ENCODE results near the gene TRIM9.

The TRIM9 gene

DNA sequence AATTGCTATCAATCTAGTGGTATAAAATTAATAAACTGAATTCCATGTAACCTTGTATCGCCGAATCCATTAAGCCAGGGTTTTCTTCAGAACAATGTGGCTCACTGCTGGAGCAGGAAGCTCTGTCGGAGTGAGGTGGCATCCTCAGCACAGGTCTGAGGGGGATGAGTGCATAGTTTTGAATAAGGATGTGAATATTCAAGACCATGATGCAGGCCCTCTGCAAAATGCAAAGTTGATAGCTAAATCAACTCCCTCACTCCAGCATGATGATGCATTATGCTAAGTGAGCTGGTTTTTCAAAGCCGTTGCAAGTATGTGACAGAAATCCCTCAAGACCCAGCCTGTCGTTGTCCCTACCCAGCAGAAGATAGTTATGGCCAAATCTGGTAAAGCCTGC, 53.0 kb downstream of the TRIM9 start:
- DNase-seq: no peak

DNA sequence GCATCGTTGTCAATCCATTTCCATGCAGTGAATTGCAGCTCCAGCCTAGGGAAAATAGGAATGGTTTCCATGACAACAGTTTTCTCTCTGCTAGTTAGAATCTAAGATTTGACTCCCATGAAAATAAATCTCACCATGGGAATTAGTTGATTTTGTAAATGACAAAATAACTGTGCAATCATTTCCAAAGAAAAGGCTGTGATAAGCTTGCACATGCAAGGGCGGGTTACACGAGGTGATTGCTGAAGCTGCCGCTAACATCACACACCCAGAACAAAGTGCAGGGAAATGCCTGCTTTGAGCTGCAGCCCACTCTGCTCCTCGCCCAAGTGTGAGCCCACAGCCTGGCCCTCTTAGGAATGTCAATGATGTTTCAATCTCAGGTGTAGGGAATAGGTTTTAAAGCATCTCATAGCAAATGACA, 53.8 kb downstream of the TRIM9 start:
- DNase-seq: no peak

DNA sequence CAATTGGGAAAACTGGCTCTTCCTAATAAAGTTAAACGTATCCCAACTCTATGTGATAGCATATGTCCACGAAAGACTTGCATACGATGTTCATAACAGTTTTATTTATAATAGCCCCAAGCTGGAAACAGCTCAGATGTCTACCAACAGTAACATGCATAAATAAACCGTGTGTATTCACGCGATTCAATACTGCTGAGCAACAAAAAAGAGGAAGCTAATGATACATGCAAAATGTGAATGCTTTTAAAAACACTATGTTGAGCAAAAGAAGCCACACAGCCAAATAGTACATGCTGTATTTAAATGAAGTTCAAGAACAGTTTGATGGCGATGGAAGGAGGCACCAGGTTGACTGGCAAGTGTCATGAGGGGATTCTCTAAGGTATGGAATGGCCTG, 55.7 kb downstream of the TRIM9 start:
- DNase-seq: no peak

DNA sequence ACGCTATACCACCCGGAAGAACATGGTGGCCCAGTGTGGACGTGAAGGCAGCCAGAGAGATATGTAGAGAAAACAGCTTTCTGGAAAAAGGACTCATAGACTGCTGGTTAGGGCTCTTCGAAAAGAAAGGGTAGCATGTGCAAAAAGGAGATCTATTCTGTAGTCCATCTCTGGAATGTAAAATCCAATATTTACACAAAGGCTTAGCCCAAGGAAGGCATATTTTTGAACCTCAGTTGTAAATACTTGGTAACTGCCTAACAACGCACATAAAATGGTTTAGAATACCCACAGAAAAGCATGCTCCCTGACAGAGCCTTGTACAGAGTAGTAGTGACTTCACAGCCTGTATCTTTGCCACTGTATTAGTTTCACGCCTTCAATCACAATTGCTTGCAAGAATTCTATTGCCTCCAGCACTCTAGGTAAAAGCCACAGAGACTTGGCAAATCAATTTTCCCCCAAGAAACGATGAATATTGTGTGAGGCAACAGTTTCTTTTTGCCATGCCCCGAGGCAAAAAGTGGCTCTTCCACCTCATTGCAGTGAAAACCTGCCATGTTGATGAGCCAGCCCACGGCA, 59.2 kb downstream of the TRIM9 start:
- no peak for DNase-seq

DNA sequence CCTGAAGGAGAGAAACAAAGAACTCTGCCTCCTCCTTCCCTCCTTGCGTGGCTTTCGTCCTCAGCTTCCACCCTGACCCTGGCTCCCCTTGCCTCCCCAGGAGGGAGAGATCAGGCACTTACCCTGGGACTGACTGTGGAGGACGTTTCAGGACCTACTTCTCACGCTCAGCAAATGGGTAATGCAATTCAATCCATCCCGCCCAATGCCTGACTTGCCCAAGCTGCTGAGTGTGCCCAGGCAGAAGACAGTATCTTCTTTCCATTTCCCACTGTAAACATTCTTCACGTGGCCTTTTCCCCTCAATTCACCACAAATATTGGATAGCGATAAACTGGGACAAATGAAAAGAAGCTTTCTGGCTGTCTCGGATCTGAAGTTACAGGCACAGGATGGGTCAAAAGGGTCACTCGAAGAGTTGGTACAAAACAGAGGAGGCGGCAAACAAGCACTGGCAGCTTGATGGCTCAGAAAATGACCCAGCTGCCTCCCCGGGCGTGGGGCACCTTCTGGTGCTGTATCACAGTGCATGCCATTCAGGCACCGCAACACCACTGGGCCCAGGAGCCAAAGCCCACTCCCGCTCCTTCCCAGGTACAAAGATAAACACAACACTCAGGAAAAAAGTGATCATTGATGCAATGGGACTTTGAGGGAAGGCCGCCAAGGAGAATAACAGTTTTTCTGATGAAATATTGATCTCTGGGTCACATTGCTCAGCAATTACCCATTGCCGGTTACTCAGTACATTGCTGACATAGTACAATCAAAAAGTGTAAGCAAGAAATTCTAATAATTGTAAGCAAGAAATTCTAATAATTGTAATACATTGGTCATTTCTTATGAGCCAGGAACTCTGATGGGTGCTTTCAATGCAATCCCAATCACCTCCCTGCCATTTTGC, 65.8 kb downstream of the TRIM9 start:
- DNase-seq: no peak

DNA sequence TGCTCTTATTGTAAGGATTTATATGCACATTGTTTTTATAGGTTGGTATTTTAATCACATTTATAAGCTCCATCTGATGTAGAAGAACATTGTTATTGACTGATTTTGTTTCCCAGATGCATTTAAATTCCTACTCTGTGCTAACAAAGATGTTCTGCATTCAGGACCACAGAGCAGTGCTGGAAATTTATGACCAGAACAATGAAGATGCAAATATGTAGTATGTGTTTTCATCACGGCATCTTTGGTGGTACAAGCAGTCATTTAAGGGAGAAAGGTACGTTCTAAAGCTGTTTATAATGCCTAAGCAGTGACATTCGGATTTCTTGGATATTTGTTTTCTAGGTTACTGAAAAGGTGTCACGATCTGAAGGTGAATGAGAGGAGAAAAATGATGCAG, 66.5 kb downstream of the TRIM9 start:
- no peak for DNase-seq

DNA sequence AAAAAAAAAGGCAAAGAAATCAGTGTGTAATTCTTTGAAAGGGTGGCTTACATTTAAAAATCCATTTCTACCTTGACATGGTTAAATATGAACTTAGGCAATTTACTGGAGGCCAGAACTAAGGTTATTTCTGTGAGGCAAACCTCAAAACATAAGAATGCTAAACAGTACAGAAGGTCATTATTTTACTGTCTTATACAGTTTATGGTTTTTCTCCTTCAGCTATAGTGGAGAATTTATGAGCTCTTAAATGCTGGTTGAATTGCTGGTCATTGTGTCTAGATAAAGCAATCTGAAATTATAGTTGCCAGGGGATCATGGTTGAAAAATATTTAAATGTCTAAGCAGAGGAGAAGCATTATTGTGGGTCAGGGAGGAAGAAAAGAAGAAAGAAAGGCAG, 70.5 kb downstream of the TRIM9 start:
- no peak for DNase-seq

DNA sequence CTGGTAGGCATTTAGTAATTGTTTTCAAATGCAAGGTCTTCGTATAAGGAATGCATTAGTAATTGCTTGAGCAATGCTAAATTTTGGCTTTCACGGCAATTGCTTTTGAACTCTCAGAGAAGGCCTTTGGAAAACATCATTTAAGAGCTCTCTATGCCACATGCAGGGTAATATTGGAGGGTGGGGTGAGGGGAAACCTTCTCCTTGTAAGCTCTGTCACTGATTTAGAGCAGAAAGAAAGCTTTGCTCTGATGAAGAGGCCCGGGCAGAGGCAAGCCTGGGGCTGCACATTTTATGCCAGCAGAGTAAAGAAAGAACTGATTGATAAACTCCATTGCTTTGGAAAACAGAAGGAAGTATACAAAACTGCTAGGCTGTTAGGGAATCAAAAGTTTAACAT, 70.9 kb downstream of the TRIM9 start:
- no peak for DNase-seq

DNA sequence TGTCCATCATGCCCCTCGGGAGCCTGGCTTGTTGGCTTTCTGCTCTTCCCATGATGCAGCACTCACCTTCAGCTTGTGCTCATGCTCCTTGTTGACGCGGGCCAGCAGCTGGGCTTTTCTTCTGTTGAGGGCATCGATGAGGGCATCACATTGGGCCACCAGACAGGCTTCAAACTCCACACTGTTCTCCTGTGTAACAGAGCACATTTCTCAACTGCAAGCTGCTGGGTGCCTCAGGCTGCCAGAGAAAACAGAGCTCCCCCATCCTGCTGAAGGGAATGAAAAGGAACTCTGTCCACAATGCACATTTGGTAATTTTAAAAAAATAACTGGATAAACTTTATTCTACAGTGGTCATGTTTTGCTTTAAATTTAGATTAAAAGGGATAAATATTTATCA, 72.1 kb downstream of the TRIM9 start:
- no peak for DNase-seq

DNA sequence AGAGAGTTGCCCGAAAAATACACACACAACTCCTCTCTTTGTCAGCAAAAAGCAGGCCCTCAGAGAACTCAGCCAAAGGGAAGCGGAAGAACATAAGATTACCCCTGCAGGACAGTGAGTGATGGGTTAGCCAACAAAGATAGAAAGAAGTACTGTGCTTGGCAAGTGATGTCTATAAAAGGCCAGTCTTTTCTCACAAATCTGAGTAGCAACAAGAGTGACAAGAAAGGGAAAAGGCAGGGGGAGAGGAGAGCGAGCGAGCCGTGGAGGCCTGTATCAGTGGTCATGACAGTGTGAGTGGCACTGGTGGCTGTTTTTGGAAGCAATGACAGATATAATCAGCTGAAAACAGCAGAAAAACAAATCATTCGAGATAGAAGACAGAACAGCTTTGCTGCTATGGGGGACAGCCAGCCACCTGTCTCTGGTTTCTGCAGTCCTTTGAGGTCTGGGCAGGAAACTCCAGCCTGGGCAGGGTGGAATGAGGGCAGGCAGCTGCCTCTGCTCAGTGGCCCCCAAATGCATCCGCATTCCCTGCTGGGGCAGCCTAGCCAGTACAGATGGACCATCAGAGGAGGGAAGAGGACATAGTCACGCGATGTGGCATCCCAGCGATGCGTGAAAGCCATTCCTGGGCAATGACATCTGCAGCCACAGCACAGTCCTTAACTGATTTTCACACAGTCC, 74.7 kb downstream of the TRIM9 start:
- no peak for DNase-seq

DNA sequence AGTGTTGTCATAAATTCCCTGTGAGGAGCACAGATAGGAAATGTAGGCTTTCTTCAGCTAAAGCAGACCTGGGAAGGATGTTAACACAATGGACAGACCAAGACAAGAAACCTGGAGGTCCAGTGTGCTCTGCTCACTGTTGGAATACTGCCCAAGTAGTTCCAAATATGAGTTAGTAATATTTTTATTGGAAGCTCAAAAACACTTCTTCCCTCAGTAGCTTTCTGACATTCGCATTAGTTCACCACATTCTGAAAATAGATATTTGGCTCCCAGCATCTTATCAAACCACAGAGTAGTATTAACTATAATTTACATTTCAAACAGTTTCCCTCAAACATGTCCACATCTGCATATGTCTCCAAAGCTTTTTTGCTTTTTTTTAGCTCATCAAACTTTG, 75.8 kb downstream of the TRIM9 start:
- no peak for DNase-seq

DNA sequence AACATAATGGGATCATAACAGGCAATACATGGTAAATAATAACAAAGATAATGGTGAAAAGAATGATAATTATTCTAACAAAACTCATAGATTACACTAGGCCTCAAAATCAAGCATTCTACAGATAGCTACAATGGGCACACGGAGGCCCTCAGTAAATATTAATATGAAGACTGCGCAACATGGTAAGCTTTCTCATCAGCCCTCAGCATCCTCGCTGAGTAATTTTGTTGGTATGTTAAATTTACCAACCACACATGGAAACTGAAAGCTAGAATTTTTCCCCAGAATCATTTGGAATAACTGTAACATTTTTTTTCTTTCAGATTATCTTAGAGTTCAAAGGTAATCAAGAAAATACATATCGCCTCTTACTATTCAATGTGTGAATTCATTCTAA, 76.4 kb downstream of the TRIM9 start:
- no peak for DNase-seq

DNA sequence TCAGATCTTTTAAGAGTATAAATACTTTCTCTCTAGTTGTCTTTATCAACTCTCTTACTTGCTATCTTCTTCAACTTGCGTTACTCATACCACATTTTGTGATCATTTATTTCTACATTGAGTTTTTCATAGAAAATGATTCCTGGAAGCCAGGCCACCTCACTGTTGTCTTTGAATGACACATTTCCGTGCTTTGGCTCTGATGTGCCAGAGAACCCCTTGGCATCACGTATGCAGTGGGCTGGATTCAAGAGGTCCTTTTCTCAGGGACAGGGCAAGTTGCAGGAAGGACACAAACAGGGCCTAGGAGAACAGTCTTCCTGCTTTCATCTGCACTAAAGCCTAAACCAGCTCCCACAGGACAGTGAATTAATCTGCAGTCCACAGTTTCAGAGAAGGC, 80.3 kb downstream of the TRIM9 start:
- no peak for DNase-seq

DNA sequence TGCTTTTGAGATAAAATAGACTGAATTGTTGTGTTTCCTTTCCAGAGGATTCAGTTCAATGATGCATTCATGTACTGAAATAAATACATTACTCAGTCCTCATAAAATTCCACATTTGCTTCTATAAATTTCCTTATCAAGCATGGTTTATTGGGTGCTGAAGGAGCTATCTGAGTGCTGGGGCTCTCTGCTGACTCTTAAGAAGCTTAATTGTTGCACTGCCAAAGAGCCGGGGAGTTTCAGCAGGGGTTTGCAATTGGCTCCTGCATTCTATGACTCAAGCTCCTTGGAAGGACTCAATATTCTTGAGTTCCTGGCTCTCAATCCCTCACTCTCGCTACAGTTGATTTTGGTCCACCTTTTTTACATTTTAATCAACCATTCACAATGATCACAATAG, 80.8 kb downstream of the TRIM9 start:
- DNase-seq: no peak

DNA sequence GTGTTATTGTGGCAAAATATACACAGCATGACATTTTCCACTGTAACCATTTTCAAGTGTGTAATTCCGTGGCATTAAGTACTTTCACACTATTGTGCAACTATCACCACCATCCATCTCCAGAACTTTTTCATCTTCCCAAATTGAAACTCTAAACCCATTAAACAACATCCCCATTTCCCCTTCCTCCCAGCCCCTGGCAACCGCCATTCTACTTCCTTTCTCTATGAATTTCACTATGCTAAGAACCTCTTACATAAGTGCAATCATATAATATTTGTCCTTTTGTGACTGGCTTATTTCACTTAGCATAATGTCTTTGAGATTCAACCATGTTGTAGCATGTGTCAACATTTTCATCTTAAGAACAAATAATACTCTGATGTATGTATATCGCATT, 82.8 kb downstream of the TRIM9 start:
- no peak for DNase-seq

DNA sequence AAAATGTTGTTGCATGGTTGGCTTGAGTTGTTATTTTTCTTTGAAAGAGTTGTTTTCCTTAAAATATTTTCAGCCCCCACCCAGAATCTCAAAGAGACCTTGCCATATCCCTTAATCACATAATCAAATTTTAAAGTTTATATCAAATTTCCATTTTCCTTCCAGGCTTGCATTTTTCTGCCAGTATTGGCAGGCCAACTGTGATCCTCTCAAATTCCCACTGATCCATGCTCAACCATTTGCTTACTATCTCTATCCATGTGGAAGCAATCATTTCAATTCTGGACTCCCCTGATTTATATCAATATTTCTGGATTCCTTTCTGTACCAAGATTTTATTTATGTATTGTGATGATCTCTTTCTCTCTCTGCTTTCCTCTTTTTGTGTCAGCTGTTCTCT, 86.5 kb downstream of the TRIM9 start:
- no peak for DNase-seq

DNA sequence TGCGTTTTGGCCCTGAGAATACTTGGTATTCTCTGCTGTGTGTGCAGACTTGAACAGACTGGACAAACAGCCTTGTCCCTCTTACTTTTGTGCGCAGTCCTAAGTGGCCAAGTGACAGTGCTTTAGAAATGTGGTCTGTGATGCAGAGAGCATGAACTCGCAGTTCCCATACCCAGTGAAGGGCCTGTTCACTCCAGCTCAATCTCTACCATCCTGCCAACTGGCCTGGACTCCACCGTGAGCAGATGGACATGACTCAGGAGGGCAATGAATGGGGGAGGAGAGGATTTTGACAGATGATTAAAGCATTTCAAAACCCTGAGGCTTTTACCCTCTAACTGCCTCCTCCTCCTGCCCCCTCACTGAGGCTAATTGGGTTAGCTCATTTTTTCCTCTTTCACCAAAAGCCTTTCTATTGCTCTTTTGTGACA, 88.1 kb downstream of the TRIM9 start:
- DNase-seq: no peak

DNA sequence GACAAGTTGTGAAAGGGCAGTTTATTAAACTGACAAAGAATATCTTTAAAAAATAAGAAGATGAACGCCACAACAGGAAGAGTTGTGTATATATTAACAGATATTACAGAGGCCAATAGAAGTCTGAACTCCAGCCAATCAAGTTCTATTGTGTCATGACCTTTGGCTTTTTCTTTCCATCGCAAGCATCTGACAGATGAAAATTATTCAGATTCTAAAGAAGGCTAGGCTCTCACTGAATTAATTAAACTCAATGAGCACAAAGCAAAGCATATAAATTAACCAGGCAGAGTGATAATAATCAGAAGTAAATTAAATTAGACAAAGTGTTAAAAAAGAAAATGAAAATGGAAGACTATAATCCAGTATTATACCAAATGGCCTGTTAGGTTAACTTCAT, 88.6 kb downstream of the TRIM9 start:
- DNase-seq: no peak

DNA sequence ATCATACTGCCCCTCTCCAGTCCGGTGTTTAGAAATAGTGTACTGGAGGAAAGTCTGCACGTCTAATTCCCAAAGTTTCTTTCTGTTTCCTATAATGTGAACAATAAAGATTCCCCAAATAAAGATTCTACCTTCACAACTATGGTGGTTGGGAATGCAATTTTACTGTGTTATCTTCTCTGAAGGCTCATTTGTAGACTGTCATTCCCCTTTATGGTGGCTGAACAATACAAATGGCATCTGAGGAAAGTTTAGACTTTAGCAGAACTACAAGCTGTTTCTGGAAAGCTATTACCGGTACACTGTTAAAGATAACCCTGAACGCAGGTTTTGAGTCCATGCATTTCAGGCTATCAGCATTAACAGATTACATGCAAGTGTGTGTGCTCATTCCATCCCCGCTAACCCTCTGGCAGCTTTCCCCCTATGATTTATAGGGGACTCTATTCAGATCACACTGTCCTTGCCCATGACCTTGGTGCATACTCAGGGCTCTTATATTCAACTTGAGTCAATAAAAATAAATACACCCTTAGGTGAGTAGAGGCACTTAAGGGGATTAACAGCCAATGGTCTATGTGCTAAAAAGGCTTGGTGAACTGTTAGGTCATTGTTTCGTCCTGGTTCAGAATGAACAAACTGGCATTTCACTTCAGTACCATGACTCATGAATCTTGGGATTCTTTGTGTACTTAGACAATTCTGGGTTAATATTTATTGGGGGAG, 89.9 kb downstream of the TRIM9 start:
- no peak for DNase-seq

DNA sequence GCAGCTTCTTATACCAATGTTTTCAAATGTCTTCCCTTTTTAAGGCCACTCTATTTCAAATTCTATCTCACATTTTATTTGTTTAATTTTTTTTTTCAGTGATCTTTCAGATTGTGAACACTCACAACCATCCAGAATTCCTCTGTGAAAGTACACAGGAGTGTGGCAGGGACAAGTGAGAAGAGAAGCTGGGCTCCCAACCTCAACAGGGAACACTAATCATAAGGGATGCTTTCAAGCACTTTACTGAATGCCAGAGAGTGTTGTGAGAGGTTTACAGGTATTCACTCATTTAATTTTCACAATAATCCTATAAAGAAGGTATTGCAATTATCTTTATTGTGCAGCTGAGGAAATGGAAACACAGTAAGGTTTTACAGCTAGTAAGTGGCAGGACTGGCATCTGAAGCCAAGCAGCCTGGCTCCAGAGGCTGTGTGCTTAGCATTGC, 90.5 kb downstream of the TRIM9 start:
- DNase-seq: no peak

DNA sequence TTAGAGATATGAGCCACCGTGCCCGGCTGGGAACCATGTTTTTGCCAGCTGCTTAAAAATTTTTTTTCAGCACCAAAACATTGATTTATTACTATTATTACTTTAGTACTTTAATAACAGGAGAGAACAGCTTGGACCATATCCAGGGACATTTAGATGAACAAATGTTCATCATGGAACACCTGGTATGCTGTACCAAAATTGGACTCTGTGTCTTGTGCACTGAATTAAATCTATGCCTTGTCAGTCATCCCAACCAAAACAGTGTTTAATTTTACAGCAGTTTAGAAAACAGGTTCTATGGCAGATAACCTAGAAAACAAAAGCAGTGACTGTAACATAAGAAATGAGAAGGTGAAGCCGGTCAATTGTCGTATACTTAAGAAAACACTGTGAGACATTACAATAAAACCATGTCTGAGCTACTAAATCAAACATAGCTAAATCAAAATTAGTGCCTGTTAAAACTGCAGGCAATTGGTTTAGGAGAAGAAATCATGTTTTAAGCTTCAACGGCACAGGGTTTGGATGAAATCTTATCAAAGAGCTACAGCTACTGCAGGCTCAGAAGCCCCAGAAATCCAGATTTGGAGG, 92.4 kb downstream of the TRIM9 start:
- DNase-seq: no peak

DNA sequence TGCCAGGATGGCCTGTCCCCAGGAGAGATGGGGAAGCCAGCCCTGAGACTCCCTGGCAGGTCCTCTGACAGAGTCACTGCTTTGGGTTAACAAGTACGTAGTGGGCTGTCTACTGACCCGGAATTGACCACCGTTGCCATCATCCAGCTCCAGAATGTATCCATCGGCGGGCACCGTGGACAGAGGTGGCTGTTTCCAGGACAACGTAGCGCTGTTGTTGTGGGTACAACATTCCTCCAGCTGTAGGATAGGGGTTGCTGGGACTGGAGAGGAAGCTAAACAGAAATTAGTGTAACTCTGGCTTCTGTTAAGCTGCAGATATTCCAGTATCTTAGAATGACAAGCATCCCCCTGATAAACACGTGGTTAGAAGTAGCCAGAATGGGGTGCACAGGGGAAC, 94.3 kb downstream of the TRIM9 start:
- no peak for DNase-seq

DNA sequence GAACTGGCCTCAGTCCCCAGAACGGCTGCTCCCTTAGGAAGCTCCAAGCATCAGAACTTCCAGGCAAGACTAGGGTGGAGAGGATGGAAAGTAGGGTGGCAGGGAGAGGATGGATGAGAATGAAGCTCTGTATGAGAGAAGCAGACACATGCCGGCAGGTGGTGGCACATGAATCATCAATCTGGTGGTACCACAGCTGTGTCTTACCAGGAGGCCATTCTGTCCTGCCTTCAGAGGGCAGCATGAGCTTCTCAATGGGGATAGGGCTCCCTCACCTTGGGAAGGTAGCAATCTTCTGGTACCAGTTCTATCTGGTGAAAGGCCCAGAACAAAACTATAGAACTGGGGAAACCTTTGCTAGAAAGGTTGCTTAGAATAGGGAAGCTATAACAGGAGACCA, 95.2 kb downstream of the TRIM9 start:
- DNase-seq: no peak
